GM21423 (cell line): ENCODE data around the gene IFI35.
"Not testable (repeated sequence)": the region's sequence is repeated elsewhere in the genome, so short reads cannot be mapped to it uniquely, and the experiment has no call there.

ENCODE experiments used
- ATAC-seq: cut with Tn5 transposase; IDR thresholded peaks from one replicate; pipeline ENCODE4 v1.9.1; 2021; ENCODE audit warnings: mild to moderate bottlenecking, moderate library complexity; ENCODE audit not compliant: unreplicated experiment

IFI35 gene

GRCh38 chr17:42997390-42997983, 9.1 kb upstream of the IFI35 start:
- no peak for ATAC-seq

DNA sequence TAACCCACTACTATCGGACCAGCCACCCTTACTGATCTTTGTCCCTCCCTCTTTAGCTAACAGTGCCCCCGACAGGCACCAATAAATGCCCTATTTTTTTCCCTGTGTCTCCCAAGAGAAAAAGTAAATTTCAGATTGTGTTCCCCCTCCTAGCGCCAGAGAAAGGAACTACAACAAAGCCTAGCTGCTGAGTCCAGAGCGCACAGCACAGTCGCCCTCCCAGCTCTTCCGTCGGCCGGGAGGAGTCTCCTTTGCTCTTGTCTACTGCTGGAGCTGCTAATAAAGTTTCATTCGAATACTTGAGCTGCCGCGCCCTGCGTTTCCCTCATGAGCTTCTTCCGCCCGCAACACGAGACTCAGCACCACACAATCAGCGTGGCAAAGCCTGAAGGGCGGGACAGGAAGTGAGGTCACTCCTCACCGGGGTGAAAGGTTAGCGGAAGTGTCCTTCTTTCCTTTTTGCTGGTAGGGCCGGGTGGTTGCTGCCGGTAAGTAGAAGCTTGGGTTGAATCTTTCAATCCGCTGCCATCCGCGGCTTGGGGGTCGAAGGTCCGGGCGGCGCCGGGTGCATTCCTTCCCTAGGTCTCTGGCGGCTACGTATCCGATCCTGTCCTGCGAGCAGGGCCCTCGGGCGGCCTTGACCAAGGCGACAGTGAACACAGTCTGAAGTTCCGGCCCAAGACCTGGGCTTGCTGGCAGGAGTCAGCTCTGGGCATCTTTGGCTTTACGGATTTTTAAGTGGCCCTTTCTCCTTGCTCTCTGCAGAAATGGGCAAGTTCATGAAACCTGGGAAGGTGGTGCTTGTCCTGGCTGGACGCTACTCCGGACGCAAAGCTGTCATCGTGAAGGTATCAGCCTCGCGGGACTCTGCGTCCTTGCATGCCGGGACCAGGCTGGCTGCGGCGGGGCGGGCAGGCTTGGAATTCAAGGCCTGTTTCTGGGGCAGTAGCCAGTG, 8.3 kb upstream of the IFI35 start, which contains the start of gene RPL27:
Gene RPL27 (plus strand): TSS at position 436 of the 955 bp plus-strand sequence. CDS start 332 bp downstream, at position 768.
- ATAC-seq: peak; percentile 91

DNA sequence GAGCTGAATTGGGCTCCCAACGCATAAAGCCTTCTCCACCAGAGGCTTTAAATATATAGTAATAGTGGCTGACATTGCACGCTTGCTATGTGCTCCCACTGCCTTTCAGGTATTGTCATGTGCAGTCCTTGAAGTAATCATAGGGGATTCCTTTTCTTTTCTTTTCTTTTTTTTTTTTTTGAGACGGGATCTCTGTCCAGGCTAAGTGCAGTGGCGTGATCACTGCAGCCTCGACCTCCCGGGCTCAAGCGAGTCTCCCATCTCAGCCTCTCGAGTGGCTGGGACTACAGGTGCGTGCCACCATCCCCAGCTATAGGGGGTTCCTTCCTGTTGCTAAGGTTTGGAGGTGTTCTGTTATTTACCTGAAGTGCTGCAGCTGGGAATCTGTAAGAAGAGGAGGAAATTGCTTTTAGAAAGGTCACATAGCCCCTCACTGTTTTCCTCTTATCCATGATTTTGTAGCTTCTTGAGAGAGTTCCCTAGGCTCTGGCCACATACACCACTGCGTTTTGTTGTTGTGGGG, 7.5 kb upstream of the IFI35 start:
- ATAC-seq: no peak

- not testable (repeated sequence) for ATAC-seq
Observed at GRCh38 chr17:43000894-43001293, 5.7 kb upstream of the IFI35 start.

GRCh38 chr17:43003542-43004172, 2.9 kb upstream of the IFI35 start:
- ATAC-seq: no peak

GRCh38 chr17:43010667-43011308, 4.2 kb downstream of the IFI35 start:
- ATAC-seq: no peak

DNA sequence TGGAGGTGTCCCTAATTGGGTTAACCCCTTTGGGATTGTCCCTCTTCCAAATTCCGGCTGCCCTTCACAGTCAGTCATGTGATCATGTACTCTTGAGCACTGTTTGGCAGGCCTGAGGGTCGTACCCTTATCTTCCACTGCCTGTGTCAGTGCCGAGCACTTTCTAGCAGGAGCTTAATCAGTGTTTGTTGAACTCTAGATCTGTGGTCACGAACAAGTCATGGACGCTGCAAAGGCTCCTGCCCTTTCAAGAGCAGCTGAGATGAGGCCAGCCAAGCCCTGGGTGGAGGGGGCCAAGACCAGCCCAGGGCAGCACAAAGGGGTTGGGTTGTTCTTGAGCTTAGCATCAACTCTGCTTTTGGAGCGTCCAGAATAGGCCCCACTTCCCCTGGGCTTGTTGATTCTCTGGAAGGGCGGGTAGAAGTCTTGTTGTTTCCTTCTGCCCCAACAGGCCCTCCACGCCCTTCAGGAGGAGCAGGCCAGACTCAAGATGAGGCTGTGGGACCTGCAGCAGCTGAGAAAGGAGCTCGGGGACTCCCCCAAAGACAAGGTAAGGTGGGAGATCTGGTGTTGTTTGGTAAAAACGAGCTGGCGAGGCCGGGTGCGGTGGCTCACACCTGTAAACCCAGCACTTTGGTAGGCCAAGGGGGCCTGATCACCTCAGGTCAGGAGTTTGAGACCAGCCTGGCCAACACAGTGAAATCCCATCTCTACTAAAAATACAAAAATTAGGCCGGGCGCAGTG, 5.3 kb downstream of the IFI35 start:
- no peak for ATAC-seq

DNA sequence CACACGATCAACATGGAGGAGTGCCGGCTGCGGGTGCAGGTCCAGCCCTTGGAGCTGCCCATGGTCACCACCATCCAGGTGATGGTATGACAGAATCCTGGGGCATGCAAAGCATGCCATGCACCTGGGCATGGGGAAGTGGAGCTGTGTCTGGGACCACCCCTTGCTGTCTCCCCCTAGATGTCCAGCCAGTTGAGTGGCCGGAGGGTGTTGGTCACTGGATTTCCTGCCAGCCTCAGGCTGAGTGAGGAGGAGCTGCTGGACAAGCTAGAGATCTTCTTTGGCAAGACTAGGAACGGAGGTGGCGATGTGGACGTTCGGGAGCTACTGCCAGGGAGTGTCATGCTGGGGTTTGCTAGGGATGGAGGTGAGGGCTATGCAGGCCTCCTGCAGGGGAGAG, 6.7 kb downstream of the IFI35 start:
- no peak for ATAC-seq

- no peak for ATAC-seq
Observed at GRCh38 chr17:43014020-43014648, 7.5 kb downstream of the IFI35 start.

DNA sequence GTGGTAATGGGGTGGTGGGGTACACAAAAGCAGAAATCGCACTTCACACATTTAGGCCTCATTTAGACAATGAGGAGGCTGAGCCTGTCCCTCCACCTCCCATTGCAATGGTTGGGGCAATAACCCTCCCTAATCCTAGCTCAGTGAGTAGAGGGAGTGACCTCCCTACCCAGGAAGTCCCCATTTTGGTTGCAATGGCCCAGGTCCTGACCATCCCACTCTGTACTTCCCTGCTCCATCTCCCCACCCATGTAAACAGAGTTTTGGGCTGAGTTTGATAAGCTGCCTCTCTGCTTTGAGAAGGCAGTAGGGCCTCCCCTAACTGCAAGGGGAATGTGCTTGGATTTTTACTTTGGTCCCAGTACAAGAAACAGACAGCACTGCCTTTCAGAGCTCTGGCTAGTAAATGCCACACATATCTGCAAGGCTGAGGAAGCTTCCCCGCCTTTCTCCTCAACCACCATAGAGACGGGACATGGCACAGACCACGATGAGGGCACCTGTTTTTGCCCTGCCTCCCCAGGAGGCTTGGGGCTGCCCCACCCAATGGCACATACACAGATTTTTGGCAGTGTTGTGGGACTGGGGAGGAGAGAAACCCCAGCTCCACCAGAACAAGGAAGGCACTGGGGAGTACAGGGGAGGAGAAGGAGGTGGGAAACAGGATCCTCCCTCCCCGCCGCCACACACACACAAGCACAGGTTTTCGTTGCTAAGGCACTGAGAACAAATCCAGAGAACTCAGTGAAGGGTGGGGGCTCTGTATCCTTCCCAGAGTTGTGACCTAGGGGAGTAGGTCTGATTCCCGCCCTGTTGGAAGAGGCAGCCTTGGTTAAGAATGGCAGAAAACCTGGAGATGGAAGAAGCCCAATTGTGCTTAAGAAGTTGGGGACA, 8.3 kb downstream of the IFI35 start:
- no peak for ATAC-seq

DNA sequence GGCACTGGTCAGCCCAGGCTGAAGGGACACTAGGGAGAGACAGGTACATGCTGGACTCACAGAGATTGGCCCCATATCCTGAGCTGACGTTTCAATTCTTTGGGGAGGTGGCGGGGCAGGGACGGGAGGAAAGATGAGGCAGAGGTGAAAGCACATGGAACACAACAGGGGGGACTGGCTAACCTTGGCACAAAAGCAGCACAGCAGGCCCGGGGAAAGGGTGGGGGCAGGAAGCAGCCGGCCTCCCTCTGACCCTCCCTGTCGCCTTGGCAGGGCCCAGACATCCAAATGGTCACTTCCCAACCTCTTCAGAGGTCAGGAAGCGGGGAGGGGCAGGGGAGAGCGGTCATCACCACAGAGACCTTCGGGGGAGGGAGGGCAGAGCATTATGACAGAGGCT, 9.0 kb downstream of the IFI35 start:
- ATAC-seq: no peak

DNA sequence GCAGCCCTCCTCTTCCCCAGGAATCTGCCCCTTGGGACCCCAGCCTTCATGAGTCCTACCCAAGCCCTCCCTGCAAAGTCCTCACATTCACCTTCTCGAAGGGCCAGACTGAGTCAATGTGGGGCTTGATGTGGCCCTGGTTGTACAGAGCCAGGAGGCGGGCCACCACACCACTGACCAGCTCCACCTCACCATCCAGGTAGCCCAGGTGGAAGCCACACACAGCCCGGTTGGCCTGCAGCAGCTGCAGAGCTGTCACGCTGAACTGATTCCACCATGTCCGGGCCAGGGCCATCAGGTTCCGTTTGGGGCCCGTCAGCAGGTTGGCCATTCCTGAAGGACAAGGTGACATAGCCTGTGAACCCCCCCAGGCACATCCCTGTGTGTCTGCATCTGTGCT, 9.6 kb downstream of the IFI35 start:
- no peak for ATAC-seq

DNA sequence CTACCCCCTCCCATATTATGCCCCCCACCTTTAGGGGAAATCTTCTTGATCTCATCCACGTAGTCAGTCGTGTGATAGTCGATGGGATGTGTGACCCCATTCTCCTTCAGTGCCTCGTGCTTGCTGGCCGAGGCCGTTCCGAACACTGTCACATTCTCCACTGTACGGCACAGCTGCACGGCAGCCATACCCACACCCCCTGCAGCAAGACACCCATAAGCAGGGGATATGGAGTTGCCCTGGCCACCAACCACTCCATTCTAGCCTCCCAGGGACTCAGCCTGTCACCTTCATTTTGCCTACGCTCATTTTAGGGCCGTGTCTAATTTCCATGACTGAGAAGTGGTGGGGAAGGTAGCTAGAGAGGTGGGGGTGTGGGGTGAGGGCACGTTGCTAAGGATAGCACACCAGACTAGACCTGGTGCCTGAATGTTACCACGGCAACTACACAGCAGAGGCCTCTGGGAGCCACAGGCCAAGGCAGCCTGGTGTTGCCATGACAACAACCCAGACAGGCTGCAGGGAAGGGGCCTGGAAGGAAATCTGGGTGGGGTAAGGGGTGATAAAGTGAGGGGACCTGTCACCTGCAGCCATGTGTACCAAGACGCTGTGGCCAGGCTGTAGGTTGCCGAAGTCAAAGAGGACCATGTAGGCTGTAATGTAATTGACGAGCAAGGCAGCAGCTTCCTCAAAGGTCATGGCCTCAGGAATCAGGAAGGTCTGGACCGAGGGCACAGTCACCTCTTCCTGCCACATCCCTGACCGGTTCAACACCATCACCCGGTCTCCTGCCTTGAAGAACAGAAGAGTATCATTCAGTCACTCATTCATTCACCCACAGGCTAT, 11.6 kb downstream of the IFI35 start:
- no peak for ATAC-seq

- ATAC-seq: no peak
Observed at GRCh38 chr17:43018932-43019331, 12.3 kb downstream of the IFI35 start.

DNA sequence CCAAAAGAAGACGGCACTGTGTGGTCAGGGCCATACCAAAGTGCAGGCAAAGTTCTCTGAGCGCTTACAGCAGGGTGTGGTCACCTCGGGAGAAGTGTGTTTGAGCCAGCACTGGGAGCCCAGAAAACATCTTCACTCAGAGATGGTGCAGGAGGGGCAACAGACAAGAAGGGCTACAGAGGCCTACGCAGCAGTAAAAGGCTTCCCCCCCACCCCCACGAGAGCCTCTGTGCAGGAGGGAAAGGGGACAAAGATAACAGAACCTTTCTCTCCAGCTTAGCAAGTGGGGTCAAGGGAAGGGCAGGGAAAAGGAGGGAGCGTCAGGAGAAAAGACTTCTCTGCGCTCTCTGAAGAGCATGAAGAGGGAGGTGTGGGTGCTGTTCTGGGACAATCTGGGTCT, 12.8 kb downstream of the IFI35 start:
- ATAC-seq: no peak

GRCh38 chr17:43020030-43020621, 13.5 kb downstream of the IFI35 start:
- ATAC-seq: no peak
